ENCODE data around the gene KRT73.

KRT73 gene

GRCh38 chr12:52618216-52618615 lies at the start of gene KRT73:
KRT73 (minus strand) TSS chr12:52618559; CDS start chr12:52618524, 35 bp downstream.
- DNase-seq = no peak

DNA sequence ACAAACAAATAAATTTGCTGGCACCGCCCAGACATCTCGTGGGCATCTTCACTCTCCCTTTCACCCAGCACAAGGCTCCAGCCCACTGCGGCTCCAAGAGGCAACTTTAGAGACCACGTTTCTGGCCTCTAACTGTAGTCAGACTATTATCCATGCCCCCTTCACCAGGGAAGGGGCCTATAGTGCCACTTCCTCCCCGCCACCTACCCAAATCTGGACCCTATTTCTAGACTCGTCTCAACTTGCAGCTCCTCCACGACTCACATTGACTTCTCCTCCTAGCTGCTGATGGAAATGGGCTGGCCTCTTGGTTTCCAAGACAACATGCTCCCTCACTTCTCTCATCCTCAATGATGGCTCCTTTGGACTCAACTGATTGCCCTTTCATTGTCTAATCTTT lies 49.6 kb upstream of the KRT73 start:
- no peak for DNase-seq

- DNase-seq = no peak
These were observed 49.1 kb upstream of the KRT73 start for GRCh38 chr12:52667509-52667908.

DNA sequence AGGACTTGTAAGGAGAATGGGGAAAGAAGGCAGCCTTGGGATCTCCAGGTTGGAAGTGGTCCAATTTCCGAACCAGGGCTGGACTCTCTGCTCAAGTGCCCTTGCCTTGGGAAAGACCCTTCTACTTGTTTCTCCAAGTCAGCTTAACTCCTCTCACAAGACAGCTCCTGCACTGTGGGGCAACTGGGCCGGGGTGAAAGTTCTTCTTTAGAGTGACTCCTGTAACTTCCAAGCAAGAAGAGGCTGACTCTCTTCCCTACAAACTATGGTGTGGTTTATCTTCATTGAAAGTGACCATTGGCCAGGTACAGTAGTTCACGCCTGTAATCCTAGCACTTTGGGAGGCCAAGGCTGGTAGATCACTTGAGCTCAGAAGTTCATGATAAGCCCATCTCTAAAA lies 48.1 kb upstream of the KRT73 start:
- no peak for DNase-seq

- DNase-seq = no peak
These were observed 45.1 kb upstream of the KRT73 start for GRCh38 chr12:52663420-52663819.

GRCh38 chr12:52662918-52663229 lies 44.5 kb upstream of the KRT73 start:
- no peak for DNase-seq

DNA sequence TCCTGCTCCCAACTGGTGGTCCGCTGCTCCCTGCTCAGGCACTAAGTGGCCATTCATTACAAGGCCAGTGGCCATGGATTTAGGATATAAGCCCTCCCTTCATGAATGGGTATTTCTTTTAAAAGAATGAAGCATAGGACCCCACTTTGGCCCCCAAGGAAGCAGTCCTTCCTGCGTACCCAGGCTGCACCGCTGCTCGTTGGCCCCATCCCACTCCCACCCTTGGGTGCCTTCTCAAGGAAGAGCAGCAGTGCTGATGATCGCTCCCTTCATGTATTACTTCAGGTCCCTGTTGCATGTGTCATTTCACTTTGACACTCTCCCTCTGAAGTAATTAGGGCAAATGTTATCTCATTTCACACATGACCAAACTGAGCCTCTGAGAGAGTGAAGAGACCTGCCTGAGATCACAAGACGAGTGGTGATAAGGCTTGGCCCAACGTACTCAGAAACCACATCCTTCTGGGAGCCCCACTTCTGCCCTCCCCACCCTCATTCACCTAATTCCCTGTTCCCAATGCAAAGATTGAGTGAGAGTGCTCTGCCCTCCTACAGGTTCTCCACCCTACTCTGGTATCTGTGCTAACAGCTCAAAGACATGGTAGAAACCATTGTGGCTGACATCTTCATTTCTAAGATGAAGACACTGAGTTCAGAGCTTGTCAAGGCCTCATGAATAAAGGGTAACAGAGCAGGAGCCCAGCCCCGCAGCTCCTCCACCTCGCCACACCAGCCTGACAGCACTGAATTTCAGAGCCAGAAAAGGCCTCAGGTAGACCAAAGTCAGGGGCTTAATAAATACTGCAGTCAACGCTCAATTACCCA lies 43.9 kb upstream of the KRT73 start:
- DNase-seq = no peak

DNA sequence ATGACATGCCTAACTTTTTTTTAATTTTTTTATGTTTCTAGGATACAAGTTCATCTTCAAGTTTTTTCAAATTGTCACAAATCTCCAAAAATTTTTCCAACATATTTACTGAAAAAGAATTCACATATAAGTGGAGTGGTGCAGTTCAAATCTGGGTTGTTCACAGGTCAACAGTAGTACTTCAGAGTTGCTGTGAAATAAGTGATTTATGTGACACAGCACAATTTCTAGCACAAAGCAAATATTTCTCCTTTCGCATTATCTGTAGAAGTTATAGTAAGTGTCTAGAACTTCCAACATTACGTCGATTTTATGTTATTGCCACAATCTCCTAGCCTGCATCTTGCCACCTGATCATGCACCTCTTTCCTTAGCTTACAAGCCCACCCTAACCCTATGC lies 43.3 kb upstream of the KRT73 start:
- DNase-seq = no peak

- no peak for DNase-seq
These were observed 42.7 kb upstream of the KRT73 start for GRCh38 chr12:52660934-52661499.

- no peak for DNase-seq
These were observed 41.6 kb upstream of the KRT73 start for GRCh38 chr12:52659951-52660350.

- DNase-seq = no peak
These were observed 41.0 kb upstream of the KRT73 start for GRCh38 chr12:52659395-52659794.

GRCh38 chr12:52658196-52658595 lies 39.8 kb upstream of the KRT73 start:
- DNase-seq = no peak

GRCh38 chr12:52657250-52657902 lies 39.0 kb upstream of the KRT73 start:
- no peak for DNase-seq

- DNase-seq = no peak
These were observed 38.3 kb upstream of the KRT73 start for GRCh38 chr12:52656616-52657015.

- no peak for DNase-seq
These were observed 37.4 kb upstream of the KRT73 start for GRCh38 chr12:52655720-52656124.

DNA sequence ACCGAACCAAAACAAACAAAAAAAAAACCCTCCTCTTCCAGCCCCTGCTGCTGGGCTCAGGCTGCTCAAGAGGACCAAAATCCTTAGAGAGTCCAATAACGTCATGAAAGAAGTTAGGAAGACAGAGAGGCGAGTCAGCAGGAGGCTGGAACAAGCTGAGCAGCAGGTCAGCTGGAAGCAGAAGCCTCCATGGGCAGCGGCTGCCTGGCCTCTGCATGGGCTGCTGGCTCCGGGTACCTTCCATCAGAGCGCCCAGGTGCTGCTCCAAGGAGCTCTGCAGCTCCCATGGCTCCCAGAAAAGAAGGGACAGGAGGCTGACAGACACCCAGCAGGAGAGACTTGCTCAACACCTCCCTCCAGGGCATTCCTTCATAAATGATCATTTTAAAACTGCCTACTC lies 36.9 kb upstream of the KRT73 start:
- DNase-seq = no peak

DNA sequence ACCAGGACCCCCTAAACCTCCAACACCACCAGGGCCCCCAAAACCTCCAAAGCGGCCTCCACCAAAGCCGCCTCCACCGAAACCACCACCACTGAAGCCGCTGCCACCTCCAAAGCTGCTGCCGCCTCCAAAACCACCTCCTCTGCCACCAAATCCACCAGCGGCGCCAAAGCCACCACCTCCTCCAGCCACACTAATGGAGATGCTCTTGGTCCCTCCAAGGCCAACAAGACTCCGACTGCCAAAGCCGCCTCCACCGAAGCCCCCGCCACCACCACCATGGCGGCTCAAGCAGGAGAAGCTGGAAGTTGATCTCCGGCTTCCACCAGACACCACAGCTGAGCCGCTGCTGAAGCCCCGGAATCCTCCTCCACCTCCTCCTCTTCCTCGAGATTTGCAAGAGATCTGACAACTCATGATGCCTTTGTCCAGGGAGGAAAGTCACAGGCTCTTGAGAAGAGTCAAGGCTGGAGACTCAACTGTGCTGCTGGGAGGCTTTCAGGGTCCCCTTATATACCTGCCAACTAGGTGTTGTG lies 33.4 kb upstream of the KRT73 start, which contains the start of gene KRT2:
TSS of gene KRT2 (minus strand) at position 486 of the 536 bp plus-strand sequence. CDS start at position 417, 69 bp downstream.
- DNase-seq = no peak

DNA sequence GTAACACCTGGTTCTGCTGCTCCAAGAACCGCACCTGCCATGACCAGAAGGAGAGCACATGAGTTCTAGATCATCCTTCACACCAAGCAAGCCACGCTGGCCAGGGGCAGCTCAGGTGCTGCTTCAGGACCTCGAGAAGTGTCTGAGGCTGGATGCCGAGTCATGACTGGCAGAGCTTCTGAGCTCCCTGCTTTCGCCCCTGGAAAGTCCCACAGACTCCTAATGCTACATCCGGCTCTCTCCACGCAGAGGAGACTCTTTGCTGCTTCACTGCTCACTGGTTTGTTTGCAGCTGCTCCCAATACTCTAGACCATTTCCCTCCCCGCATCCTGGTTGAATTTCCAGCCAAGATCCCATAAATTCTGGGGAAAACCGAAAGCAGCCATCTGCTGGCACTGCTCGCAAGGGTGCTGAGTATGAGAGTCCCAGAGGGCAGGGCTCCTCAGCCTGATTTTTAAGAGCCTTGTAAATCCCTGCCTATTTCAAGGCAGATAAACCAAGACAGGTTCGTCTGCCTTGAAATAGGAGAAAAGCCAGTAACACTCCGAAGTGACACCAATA lies 32.2 kb upstream of the KRT73 start:
- no peak for DNase-seq

DNA sequence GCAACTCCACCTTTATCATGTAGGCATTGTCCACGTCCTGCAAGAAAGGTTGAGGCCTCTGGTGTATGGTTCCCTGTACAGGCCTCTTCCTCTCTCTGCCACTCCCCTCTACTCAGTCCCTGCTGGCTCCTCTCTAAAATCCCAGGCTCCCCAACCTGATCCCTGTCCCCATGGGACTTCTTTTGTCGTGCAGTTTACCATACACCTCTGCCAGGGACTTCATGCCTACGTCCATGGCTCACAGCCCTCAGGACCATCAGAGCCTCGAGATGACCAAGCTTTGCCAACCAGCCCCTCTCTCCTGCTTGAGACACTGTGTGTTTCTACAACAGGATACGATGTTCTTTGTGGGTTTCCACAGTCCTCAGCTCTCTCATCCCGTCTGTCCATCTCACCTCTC lies 30.7 kb upstream of the KRT73 start:
- DNase-seq = no peak

DNA sequence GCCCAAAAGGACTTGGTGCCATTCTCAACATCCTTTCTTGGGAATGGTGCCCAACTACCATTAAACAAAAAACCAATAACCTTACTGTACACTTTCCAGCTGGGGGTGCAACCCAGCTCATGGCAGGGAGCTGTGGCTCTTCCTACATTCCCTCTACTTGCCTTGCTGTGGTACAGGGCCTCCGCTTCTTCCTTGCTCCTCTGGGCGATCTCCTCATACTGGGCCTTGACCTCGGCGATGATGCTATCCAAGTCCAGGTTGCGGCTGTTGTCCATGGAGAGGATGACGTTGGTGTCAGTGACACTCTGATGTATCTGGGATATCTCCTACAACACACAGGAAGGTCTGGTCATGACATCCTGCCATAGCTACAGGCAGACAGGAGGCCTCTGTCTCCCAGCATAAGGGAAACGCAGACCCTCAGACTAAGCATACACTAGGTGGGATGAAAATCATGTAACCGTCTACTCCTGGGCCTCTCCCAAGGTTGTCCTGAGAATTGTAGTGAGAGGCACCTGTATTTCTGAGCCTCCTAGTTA lies 29.7 kb upstream of the KRT73 start:
- no peak for DNase-seq

DNA sequence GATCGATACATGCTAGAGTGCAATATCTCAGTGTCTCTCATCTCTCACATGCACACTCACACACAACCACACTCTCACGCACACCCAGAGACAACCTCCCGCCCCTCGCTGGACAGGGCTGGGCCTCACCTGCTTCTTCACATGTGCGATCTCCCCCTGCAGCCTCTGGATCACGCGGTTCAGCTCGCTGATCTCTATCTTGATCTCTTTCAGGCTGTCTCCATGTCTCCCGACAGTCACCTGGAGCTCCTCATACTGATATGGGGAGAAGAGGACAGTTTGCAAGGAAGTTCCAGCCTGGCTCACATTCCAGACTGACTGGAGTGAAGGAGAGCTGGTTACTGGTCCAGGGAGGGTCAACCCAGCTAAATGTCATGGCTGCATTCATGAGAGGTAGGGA lies 29.2 kb upstream of the KRT73 start:
- DNase-seq = no peak

- DNase-seq = no peak
These were observed 28.3 kb upstream of the KRT73 start for GRCh38 chr12:52646613-52647012.

GRCh38 chr12:52645982-52646381 lies 27.6 kb upstream of the KRT73 start:
- DNase-seq = no peak

Data from NK-92 treated with Interleukin-12 subunit alpha and Interleukin-12 subunit beta, amount 100 ng/mL, for 24 hours (cell line).